RWPE1 (cell line): ENCODE results near the gene DNAJC22.
A peak's percentile ranks its signal among the peaks of the same experiment; 100 is the strongest.

Experiments used
- CTCF ChIA-PET: fragments of 350-600 bp; sonication (Branson Sonifier 250); formaldehyde crosslinking; extraction: SDS; loops from one replicate; lab custom pipeline; 2021; lab: Yijun Ruan, JAX
- POLR2A ChIA-PET: fragments of 400-600 bp; formaldehyde crosslinking; extraction: SDS; loops from one replicate; lab custom pipeline; 2020; ENCODE audit warnings: antibody characterized with exemption; ENCODE audit not compliant: low non-redundant PET; lab: Yijun Ruan, JAX
- DNase-seq: peaks from one replicate; pipeline ENCODE4 v3.0.0; 2012; ENCODE audit warnings: low spot score
- H3K27ac ChIP-seq: fragments of 450-650 bp; 2 replicates; pipeline ENCODE4 v1.5.1; 2017
- TF ChIP-seq, protein P1 (sequence below): fragments of 450-650 bp; conservative IDR thresholded peaks from 2 replicates; pipeline ENCODE4 v1.5.1; 2017; ENCODE audit warnings: low read depth, mild to moderate bottlenecking

DNAJC22 gene

DNA sequence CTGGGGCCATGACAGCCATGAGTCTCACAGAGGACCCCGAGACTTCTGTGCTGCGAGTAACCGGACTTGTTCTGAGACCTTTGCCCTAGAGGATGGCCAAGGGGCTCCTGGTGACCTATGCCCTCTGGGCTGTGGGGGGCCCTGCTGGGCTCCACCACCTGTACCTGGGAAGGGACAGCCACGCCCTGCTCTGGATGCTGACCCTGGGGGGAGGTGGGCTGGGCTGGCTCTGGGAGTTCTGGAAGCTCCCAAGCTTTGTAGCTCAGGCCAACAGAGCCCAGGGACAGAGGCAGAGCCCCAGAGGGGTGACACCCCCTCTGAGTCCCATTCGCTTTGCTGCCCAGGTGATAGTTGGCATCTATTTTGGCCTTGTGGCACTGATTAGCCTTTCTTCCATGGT lies 2.1 kb downstream of the DNAJC22 start:
- DNase-seq, result no peak
- H3K27ac ChIP-seq, result no peak overlapping the region
- CTCF ChIA-PET, result interaction anchor here (2.1 to 3.7 kb wide), 2 partner anchors 12 to 165 kb away, joined by 7 to 20 read pairs; partner anchors contain the start of gene C1QL4
- POLR2A ChIA-PET, result no interaction called here
- TF ChIP-seq, protein P1, sequence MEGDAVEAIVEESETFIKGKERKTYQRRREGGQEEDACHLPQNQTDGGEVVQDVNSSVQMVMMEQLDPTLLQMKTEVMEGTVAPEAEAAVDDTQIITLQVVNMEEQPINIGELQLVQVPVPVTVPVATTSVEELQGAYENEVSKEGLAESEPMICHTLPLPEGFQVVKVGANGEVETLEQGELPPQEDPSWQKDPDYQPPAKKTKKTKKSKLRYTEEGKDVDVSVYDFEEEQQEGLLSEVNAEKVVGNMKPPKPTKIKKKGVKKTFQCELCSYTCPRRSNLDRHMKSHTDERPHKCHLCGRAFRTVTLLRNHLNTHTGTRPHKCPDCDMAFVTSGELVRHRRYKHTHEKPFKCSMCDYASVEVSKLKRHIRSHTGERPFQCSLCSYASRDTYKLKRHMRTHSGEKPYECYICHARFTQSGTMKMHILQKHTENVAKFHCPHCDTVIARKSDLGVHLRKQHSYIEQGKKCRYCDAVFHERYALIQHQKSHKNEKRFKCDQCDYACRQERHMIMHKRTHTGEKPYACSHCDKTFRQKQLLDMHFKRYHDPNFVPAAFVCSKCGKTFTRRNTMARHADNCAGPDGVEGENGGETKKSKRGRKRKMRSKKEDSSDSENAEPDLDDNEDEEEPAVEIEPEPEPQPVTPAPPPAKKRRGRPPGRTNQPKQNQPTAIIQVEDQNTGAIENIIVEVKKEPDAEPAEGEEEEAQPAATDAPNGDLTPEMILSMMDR, result no peak

DNA sequence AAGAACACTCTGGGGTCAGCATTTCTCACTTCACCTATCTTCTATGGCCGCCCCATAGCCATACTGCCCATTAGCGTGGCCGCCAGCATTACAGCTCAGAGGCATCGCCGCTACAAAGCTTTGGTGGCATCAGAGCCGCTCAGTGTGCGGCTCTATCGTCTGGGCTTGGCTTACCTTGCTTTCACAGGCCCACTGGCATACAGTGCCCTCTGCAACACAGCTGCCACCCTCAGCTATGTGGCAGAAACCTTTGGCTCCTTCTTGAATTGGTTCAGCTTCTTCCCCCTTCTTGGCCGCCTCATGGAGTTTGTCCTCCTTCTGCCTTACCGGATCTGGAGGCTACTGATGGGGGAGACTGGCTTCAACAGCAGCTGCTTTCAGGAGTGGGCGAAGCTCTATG lies 2.6 kb downstream of the DNAJC22 start:
- DNase-seq, result no peak
- no peak overlapping the region for H3K27ac ChIP-seq
- CTCF ChIA-PET, result interaction anchor here (0.6 to 3.7 kb wide), 3 partner anchors 10 to 165 kb away, joined by 3 to 20 read pairs (median 7); partner anchors contain the start of gene C1QL4
- TF ChIP-seq, protein P1, result no peak
- POLR2A ChIA-PET, result no interaction called here

DNA sequence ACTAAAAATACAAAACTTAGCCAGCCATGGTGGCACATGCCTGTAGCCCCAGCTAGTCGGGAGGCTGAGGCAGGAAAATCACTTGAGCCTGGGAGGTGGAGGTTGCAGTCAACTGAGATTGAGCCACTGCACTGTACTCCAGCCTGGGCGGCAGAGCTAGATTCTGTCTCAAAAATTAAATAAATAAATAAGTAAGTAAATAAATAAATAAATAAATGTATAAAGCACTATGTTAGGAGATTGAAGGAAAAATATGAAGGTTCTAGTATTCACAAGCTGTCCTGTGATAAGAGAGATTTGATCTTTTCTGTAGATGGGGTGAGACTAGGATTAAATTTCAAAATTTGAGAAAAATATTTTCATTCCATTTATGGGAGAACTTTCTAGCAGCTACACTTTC lies 5.7 kb downstream of the DNAJC22 start:
- ChIA-PET CTCF (interaction anchor here (0.6 to 0.9 kb wide), 3 partner anchors 9 to 234 kb away, joined by 3 to 7 read pairs (median 4); no protein-coding TSS in a partner anchor), POLR2A (no interaction called here)
- no peak for DNase-seq
- H3K27ac ChIP-seq, result no peak overlapping the region
- TF ChIP-seq, protein P1, result no peak

DNA sequence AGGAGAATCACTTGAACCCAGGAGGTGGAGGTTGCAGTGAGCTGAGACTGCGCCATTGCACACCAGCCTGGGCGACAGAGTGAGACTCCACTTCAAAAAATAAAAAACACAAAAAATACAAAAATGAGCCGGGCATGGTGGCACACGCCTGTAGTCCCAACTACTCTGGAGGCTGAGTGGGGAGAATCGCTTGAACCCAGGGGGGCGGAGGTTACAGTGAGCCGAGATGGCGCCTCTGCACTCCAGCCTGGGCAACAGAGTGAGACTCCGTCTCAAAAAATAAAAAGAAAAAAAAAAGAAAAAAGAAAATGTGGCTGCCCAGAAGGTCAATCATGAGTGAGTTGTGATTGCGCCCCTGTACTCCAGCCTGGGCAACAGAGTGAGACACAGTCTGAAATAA lies 9.2 kb downstream of the DNAJC22 start:
- DNase-seq, result no peak
- H3K27ac ChIP-seq, result no peak overlapping the region
- ChIA-PET CTCF (interaction anchor here (0.7 to 1.6 kb wide), 2 partner anchors 67 to 214 kb away, joined by 3 to 9 read pairs; no protein-coding TSS in a partner anchor), POLR2A (no interaction called here)
- TF ChIP-seq, protein P1, result no peak

DNA sequence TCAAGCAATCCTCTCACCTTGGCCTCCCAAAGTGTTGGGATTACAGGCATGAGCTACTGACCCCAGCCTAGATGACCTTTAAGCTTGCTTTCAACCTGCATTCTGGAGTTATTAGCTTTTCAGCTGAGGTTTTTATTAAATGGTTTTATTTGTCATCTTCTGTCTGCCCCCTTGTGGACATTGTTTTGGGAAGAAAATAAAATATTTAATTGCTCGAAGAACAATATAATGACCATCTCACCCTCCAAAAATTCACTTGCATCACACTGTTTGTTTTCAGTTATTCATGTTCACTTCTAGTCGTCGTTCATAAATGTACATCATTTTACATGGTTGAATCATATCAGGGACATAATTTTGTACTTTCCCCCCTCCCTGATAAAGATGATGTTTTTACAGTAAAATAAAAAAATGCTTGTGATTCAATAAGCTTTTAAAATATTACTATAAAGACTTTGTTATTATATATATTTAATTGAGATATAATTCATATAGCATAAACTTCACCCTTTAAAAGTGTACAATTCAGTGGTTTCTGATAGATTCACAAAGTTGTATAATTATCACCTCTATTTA lies 10.5 kb downstream of the DNAJC22 start:
- POLR2A ChIA-PET, result no interaction called here
- CTCF ChIA-PET, result interaction anchor here (0.6 to 3.9 kb wide), 16 partner anchors 10 to 1375 kb away, joined by 3 to 92 read pairs (median 4); partner anchors contain the start of gene DNAJC22
- no peak for DNase-seq
- TF ChIP-seq, protein P1, result peak; percentile 45
- no peak overlapping the region for H3K27ac ChIP-seq

DNA sequence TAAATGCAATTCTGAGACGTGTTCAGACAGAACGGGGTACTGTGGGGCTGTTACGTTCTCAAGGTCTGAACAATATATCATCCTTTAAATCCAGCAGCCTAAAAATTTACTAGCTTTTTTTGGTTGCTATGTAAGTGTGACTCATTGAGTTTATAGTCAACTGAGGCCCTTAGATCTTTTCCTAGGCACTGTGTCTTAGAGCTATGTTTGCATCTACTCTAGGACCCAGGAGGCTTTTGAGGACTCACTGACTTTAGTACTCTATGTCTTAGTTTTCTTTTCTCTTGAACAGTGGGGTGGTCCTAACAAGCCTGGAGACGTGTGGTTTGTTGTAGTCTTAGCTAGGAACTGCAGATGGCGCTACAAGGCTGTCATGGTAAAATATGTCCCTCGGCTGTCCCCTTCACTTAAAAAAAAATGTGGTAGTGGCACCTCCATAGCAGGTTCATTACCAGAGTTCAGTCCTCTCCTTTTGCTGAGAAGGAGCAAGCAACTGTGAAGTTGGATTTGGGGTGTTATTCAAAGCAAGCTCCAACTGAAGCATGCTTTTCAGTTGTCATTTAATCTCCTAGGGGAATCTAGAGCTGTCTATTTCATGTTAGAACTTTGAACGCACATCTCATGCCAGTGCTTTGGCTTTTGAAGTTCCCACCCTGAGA lies 11.9 kb downstream of the DNAJC22 start:
- H3K27ac ChIP-seq, result no peak overlapping the region
- no peak for DNase-seq
- CTCF ChIA-PET, result interaction anchor here (0.6 to 3.9 kb wide), 34 partner anchors 7 to 419 kb away, joined by 3 to 92 read pairs (median 5); partner anchors contain the start of genes DNAJC22, SPATS2 and TROAP
- POLR2A ChIA-PET, result interaction anchor here (1.3 kb wide), 1 partner anchor 9 kb away, joined by 8 read pairs; the partner anchor contains the start of gene SPATS2
- TF ChIP-seq, protein P1, result peak; percentile 75
